ENCODE data around the gene CACNA2D3. TPM values are rescaled to one million over a fixed set of nuclear protein-coding genes. Genes with fewer than 3 reads are reported as not detected.

Gene CACNA2D3
- total RNA-seq, 1 experiment from 2014 or later, result not detected

DNA sequence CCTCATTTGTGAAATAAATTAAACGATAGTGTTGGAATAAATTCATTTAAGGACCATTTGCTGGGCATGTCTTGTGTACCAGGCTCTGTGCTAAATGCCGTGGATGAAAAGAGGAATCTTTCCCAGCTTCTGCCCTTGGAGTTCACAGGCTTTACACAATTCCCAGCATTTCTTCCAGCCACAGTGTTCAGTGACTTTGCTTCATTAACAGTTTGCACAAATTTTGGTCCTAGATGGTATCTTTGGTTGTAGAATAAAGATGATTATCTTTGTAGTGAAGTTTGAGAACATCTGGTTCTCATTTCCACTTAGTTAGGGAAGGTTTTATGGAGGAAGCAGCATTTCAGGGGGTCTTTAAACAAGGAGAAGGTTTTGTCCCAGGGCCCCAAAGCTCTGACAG lies 705.4 kb downstream of the CACNA2D3 start:
- ATAC-seq (no peak), DNase-seq (no peak)
- Histone ChIP-seq H4K20me1 (ENCODE audit: low read length) (no peaks in the 10 kb centered on the region), H2AFZ (ENCODE audit: low read length) (no peak overlapping the region), H3K4me2 (ENCODE audit: low read length) (no peak overlapping the region), H3K4me3 (ENCODE audit: low read length) (no peak overlapping the region), H3K27me3 (ENCODE audit: low read length) (peaks cover 10% of the 10 kb centered on the region; the same call in 1 of the 2 replicates), H3K79me2 (ENCODE audit: low read length) (no peaks in the 10 kb centered on the region), H3K36me3 (ENCODE audit: low read depth, low read length) (no peaks in the 10 kb centered on the region), H3K27ac (ENCODE audit: low read length) (no peak overlapping the region), H3K4me1 (ENCODE audit: insufficient read depth, low read length) (no peaks in the 10 kb centered on the region), H3F3A (ENCODE audit: low read length, unreplicated experiment) (no peaks in the 10 kb centered on the region), H3K9me2 (replicated peaks; ENCODE audit: low read length) (no peaks in the 10 kb centered on the region), H3K9me3 (ENCODE audit: low read length) (no peaks in the 10 kb centered on the region), H3K9ac (ENCODE audit: low read length) (no peak overlapping the region)
- BruUV-seq (replicated peaks), result no TSS peak
- ChIA-PET POLR2A (ENCODE audit: unreplicated experiment) (no interaction called here), CTCF (no interaction called here)
- intact Hi-C loops (cut with micrococcal nuclease), result no loop called here
- TF ChIP-seq EZH2 (IDR thresholded peaks at IDR 0.05; ENCODE audit: low read length, unreplicated experiment) (no peak), EZH2phosphoT487 (IDR thresholded peaks at IDR 0.05; ENCODE audit: borderline replicate concordance, low read length) (no peak)
- TF ChIP-seq, protein P1, sequence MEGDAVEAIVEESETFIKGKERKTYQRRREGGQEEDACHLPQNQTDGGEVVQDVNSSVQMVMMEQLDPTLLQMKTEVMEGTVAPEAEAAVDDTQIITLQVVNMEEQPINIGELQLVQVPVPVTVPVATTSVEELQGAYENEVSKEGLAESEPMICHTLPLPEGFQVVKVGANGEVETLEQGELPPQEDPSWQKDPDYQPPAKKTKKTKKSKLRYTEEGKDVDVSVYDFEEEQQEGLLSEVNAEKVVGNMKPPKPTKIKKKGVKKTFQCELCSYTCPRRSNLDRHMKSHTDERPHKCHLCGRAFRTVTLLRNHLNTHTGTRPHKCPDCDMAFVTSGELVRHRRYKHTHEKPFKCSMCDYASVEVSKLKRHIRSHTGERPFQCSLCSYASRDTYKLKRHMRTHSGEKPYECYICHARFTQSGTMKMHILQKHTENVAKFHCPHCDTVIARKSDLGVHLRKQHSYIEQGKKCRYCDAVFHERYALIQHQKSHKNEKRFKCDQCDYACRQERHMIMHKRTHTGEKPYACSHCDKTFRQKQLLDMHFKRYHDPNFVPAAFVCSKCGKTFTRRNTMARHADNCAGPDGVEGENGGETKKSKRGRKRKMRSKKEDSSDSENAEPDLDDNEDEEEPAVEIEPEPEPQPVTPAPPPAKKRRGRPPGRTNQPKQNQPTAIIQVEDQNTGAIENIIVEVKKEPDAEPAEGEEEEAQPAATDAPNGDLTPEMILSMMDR (conservative IDR thresholded peaks at IDR 0.05; ENCODE audit: low read depth, low read length), result no peak

DNA sequence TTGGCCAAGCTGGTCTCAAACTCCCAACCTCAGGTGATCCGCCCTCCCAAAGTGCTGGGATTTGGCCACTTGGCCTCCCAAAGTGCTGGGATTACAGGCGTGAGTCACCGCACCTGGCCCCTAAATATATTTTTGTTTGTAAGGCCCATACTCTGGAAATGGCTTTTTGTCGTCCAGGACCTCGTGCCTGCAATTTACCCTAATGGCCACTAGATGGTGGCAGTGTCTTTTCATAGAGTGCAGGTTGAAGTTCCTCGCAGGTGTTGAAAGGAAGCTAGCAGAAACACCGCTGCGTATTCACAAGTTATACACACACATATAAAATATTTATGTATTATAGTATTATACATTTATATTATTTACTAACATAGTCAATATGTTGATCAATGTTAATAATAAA lies 708.3 kb downstream of the CACNA2D3 start:
- intact Hi-C loops (cut with micrococcal nuclease), result loop anchor here (1.0 to 10.0 kb wide), 3 partner anchors 351 to 1614 kb away; no protein-coding TSS in a partner anchor
- H3K9me2 ChIP-seq (replicated peaks; ENCODE audit: low read length), result no peaks in the 10 kb centered on the region
- no peaks in the 10 kb centered on the region for H3K27me3 ChIP-seq (ENCODE audit: low read length)
- H3K36me3 ChIP-seq (ENCODE audit: low read depth, low read length), result no peaks in the 10 kb centered on the region
- no peaks in the 10 kb centered on the region for H3F3A ChIP-seq (ENCODE audit: low read length, unreplicated experiment)
- no peak overlapping the region for H3K9ac ChIP-seq (ENCODE audit: low read length)
- H3K9me3 ChIP-seq (ENCODE audit: low read length), result no peaks in the 10 kb centered on the region
- no peaks in the 10 kb centered on the region for H3K4me1 ChIP-seq (ENCODE audit: insufficient read depth, low read length)
- H2AFZ ChIP-seq (ENCODE audit: low read length), result no peak overlapping the region
- H3K4me2 ChIP-seq (ENCODE audit: low read length), result no peak overlapping the region
- CTCF ChIA-PET, result interaction anchor here (0.6 to 0.8 kb wide), 9 partner anchors 16 to 1717 kb away, joined by 3 to 12 read pairs (median 3); no protein-coding TSS in a partner anchor
- H3K4me3 ChIP-seq (ENCODE audit: low read length), result no peak overlapping the region
- TF ChIP-seq EZH2phosphoT487 (IDR thresholded peaks at IDR 0.05; ENCODE audit: borderline replicate concordance, low read length), result no peak
- TF ChIP-seq, protein P1 (conservative IDR thresholded peaks at IDR 0.05; ENCODE audit: low read depth, low read length), result peak; percentile 75
- no peaks in the 10 kb centered on the region for H4K20me1 ChIP-seq (ENCODE audit: low read length)
- no TSS peak for BruUV-seq (replicated peaks)
- no peak overlapping the region for H3K27ac ChIP-seq (ENCODE audit: low read length)
- POLR2A ChIA-PET (ENCODE audit: unreplicated experiment), result no interaction called here
- peak; percentile 55 for ATAC-seq
- H3K79me2 ChIP-seq (ENCODE audit: low read length), result no peaks in the 10 kb centered on the region
- DNase-seq, result peak; percentile 75

DNA sequence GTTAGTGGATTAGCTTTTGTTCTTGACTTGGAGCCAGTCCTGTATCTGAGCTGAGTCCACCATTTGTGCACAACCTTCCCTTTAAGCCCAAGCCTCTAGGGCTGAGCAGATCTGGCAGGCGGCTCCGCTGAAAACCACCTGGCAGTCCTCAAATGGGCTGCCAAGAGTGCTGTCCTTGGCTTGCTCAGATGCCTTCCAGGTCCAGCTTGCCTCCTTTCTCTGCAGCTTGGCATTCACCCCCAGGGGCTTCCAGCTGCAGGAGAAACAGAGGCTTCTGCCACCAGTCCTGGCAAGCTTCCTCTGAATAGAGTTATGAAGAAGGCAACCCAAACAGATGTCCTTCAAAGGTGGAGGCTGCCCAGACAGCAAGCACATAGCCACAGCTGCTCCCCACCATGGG lies 708.8 kb downstream of the CACNA2D3 start:
- ChIA-PET POLR2A (ENCODE audit: unreplicated experiment) (no interaction called here), CTCF (interaction anchor here (0.6 to 0.8 kb wide), 9 partner anchors 15 to 1716 kb away, joined by 3 to 12 read pairs (median 3); no protein-coding TSS in a partner anchor)
- Histone ChIP-seq H3K9ac (ENCODE audit: low read length) (no peak overlapping the region), H3K36me3 (ENCODE audit: low read depth, low read length) (no peaks in the 10 kb centered on the region), H3K27ac (ENCODE audit: low read length) (no peak overlapping the region), H3K4me2 (ENCODE audit: low read length) (no peak overlapping the region), H3K27me3 (ENCODE audit: low read length) (no peaks in the 10 kb centered on the region), H3K4me1 (ENCODE audit: insufficient read depth, low read length) (no peaks in the 10 kb centered on the region), H3K79me2 (ENCODE audit: low read length) (no peaks in the 10 kb centered on the region), H3K9me2 (replicated peaks; ENCODE audit: low read length) (no peaks in the 10 kb centered on the region), H3K9me3 (ENCODE audit: low read length) (no peaks in the 10 kb centered on the region), H3F3A (ENCODE audit: low read length, unreplicated experiment) (no peaks in the 10 kb centered on the region), H3K4me3 (ENCODE audit: low read length) (no peak overlapping the region), H2AFZ (ENCODE audit: low read length) (no peak overlapping the region), H4K20me1 (ENCODE audit: low read length) (no peaks in the 10 kb centered on the region)
- TF ChIP-seq EZH2phosphoT487 (IDR thresholded peaks at IDR 0.05; ENCODE audit: borderline replicate concordance, low read length) (no peak), EZH2 (IDR thresholded peaks at IDR 0.05; ENCODE audit: low read length, unreplicated experiment) (no peak)
- TF ChIP-seq, protein P1 (conservative IDR thresholded peaks at IDR 0.05; ENCODE audit: low read depth, low read length), result no peak
- DNase-seq (no peak), ATAC-seq (no peak)
- BruUV-seq (replicated peaks), result no TSS peak
- intact Hi-C loops (cut with micrococcal nuclease), result loop anchor here (5.0 to 10.0 kb wide), 2 partner anchors 1066 to 1614 kb away; no protein-coding TSS in a partner anchor
